IMR-90 (cell line): ENCODE data around the gene RNF144A. TPM values are rescaled to one million over a fixed set of nuclear protein-coding genes. Genes with fewer than 3 reads are reported as not detected.

Experiments used
- ATAC-seq: fragments of 200-7000 bp; cut with Tn5 transposase; 2 replicates; pipeline ENCODE4 v1.9.1; 2020; ENCODE audit warnings: low read depth, mild to moderate bottlenecking, moderate library complexity
- BruUV-seq: library from RNA; stranded (reverse); fragments of 400-500 nt; replicated peaks from 2 replicates; lab custom pipeline; 2021; lab: Mats Ljungman, UMichigan
- CTCF ChIA-PET: fragments of 300-600 bp; formaldehyde crosslinking; extraction: SDS; loops from one replicate; lab custom pipeline; 2021; ENCODE audit warnings: antibody characterized with exemption; lab: Yijun Ruan, JAX
- POLR2A ChIA-PET: fragments of 300-600 bp; sonication (Branson Sonifier 250); formaldehyde crosslinking; loops from one replicate; lab custom pipeline; 2022; ENCODE audit warnings: antibody characterized with exemption; ENCODE audit not compliant: unreplicated experiment; lab: Charles Lee
- DNase-seq: peaks from one replicate; pipeline ENCODE4 v3.0.0; 2013
- H2AFZ ChIP-seq: replicated peaks from 2 replicates; pipeline ENCODE3; 2013; ENCODE audit warnings: low read length, mild to moderate bottlenecking; ENCODE audit not compliant: poor library complexity
- H2AK5ac ChIP-seq: 2 replicates; pipeline ENCODE4 v1.6.1; 2013; ENCODE audit warnings: low read depth, low read length, inconsistent platforms
- H2AK9ac ChIP-seq: replicated peaks from 2 replicates; pipeline ENCODE3; 2013; ENCODE audit warnings: mild to moderate bottlenecking, low read depth, low read length, moderate library complexity; ENCODE audit not compliant: poor library complexity
- H2BK120ac ChIP-seq: 2 replicates; pipeline ENCODE4 v1.6.1; 2013; ENCODE audit warnings: low read depth, low read length, inconsistent platforms
- H2BK15ac ChIP-seq: 3 replicates; pipeline ENCODE4 v1.6.1; 2013; ENCODE audit warnings: low read depth, low read length, inconsistent platforms
- H2BK20ac ChIP-seq: 2 replicates; pipeline ENCODE4 v1.6.1; 2013; ENCODE audit warnings: low read depth, mild to moderate bottlenecking, inconsistent platforms, low read length, moderate library complexity
- H2BK5ac ChIP-seq: 2 replicates; pipeline ENCODE4 v1.6.1; 2013; ENCODE audit warnings: mild to moderate bottlenecking, low read depth, low read length, inconsistent platforms; ENCODE audit not compliant: poor library complexity, severe bottlenecking
- H3K14ac ChIP-seq: replicated peaks from 2 replicates; pipeline ENCODE4 v1.6.1; 2013; ENCODE audit warnings: low read depth, low read length, inconsistent platforms
- H3K18ac ChIP-seq: 2 replicates; pipeline ENCODE4 v1.6.1; 2013; ENCODE audit warnings: low read depth, low read length, control low read depth
- H3K23ac ChIP-seq: 2 replicates; pipeline ENCODE4 v1.6.1; 2013; ENCODE audit warnings: low read depth, low read length, inconsistent platforms
- H3K27ac ChIP-seq: 2 replicates; pipeline ENCODE4 v1.5.1; 2013; ENCODE audit warnings: mild to moderate bottlenecking, control low read depth, low read length; ENCODE audit not compliant: insufficient read depth
- H3K27me3 ChIP-seq: 2 replicates; pipeline ENCODE4 v1.6.1; 2013; ENCODE audit warnings: low read length; ENCODE audit not compliant: control insufficient read depth, insufficient read depth
- H3K36me3 ChIP-seq: 2 replicates; pipeline ENCODE4 v1.6.1; 2013; ENCODE audit warnings: low read length, mixed read lengths; ENCODE audit not compliant: control insufficient read depth, insufficient read depth
- H3K4ac ChIP-seq: 2 replicates; pipeline ENCODE4 v1.6.1; 2013; ENCODE audit warnings: low read depth, low read length, inconsistent platforms
- H3K4me1 ChIP-seq: 2 replicates; pipeline ENCODE4 v1.6.1; 2013; ENCODE audit warnings: low read length, mixed read lengths; ENCODE audit not compliant: control insufficient read depth, insufficient read depth
- H3K4me2 ChIP-seq: 2 replicates; pipeline ENCODE4 v1.6.1; 2013; ENCODE audit warnings: low read depth, mild to moderate bottlenecking, control low read depth, low read length, moderate library complexity
- H3K4me3 ChIP-seq: 2 replicates; pipeline ENCODE4 v1.5.1; 2013; ENCODE audit warnings: low read depth, mild to moderate bottlenecking, control low read depth, low read length, moderate library complexity; ENCODE audit not compliant: insufficient read depth
- H3K56ac ChIP-seq: 2 replicates; pipeline ENCODE4 v1.6.1; 2013; ENCODE audit warnings: low read length, inconsistent platforms; ENCODE audit not compliant: insufficient read depth; ENCODE audit errors: extremely low read depth
- H3K79me1 ChIP-seq, 2 experiments: 2 replicates each; pipeline ENCODE4 v1.6.1; 2013; ENCODE audit warnings: low read length in 2 of 2, inconsistent platforms in 1 of 2, low read depth in 1 of 2
- H3K9ac ChIP-seq: 2 replicates; pipeline ENCODE4 v1.6.1; 2013; ENCODE audit warnings: low read depth, low read length, control low read depth
- H3K9me1 ChIP-seq: 2 replicates; pipeline ENCODE4 v1.6.1; 2013; ENCODE audit warnings: low read length, inconsistent platforms; ENCODE audit not compliant: insufficient read depth
- H3K9me3 ChIP-seq: 2 replicates; pipeline ENCODE4 v1.6.1; 2013; ENCODE audit warnings: low read length; ENCODE audit not compliant: control insufficient read depth, insufficient read depth
- H4K20me1 ChIP-seq: 2 replicates; pipeline ENCODE4 v1.6.1; 2013; ENCODE audit warnings: low read length, inconsistent platforms; ENCODE audit not compliant: insufficient read depth
- H4K5ac ChIP-seq: 2 replicates; pipeline ENCODE4 v1.6.1; 2013; ENCODE audit warnings: mild to moderate bottlenecking, low read depth, low read length, control low read depth
- H4K8ac ChIP-seq, 2 experiments: 2 replicates each; pipeline ENCODE4 v1.6.1; 2013; ENCODE audit warnings: low read depth in 2 of 2, low read length in 2 of 2, control low read depth in 1 of 2, inconsistent platforms in 1 of 2
- H4K91ac ChIP-seq: 2 replicates; pipeline ENCODE4 v1.6.1; 2013; ENCODE audit warnings: low read depth, low read length, inconsistent platforms; ENCODE audit not compliant: insufficient read depth
- BHLHE40 ChIP-seq: fragments of 150-350 bp; IDR thresholded peaks from 2 replicates; pipeline ENCODE4 v1.6.1; 2016; ENCODE audit warnings: mild to moderate bottlenecking, low read depth, low read length
- CEBPB ChIP-seq: IDR thresholded peaks from 2 replicates; pipeline ENCODE4 v1.6.1; 2012; ENCODE audit warnings: low read depth, low read length, improper control_type of control experiment
- CHD1 ChIP-seq: IDR thresholded peaks from 2 replicates; pipeline ENCODE4 v1.6.1; 2012; ENCODE audit warnings: low read depth, low read length, improper control_type of control experiment
- CTCF ChIP-seq: conservative IDR thresholded peaks from 2 replicates; pipeline ENCODE4 v1.5.1; 2012; ENCODE audit warnings: mild to moderate bottlenecking, low read depth, low read length, improper control_type of control experiment
- ELK1 ChIP-seq: fragments of 150-350 bp; IDR thresholded peaks from 2 replicates; pipeline ENCODE4 v1.6.1; 2016; ENCODE audit warnings: low read depth, mild to moderate bottlenecking, low read length, moderate library complexity, borderline replicate concordance
- FOS ChIP-seq: fragments of 150-350 bp; IDR thresholded peaks from 2 replicates; pipeline ENCODE4 v1.6.1; 2016; ENCODE audit warnings: low read depth, low read length
- MAFK ChIP-seq: IDR thresholded peaks from 2 replicates; pipeline ENCODE4 v1.6.1; 2012; ENCODE audit warnings: low read depth, low read length, improper control_type of control experiment
- MAZ ChIP-seq: IDR thresholded peaks from 2 replicates; pipeline ENCODE4 v1.6.1; 2012; ENCODE audit warnings: low read depth, mild to moderate bottlenecking, low read length, improper control_type of control experiment, moderate library complexity, borderline replicate concordance
- MXI1 ChIP-seq: IDR thresholded peaks from 2 replicates; pipeline ENCODE4 v1.6.1; 2012; ENCODE audit warnings: low read depth, mild to moderate bottlenecking, low read length, moderate library complexity, borderline replicate concordance
- NFE2L2 ChIP-seq: fragments of 150-350 bp; IDR thresholded peaks from 2 replicates; pipeline ENCODE4 v1.6.1; 2016; ENCODE audit warnings: low read depth, mild to moderate bottlenecking, low read length
- POLR2A ChIP-seq: IDR thresholded peaks from 2 replicates; pipeline ENCODE4 v1.6.1; 2012; ENCODE audit warnings: mild to moderate bottlenecking, low read depth, low read length
- RAD21 ChIP-seq: IDR thresholded peaks from 2 replicates; pipeline ENCODE4 v1.6.1; 2012; ENCODE audit warnings: low read length, improper control_type of control experiment
- RCOR1 ChIP-seq: IDR thresholded peaks from 2 replicates; pipeline ENCODE4 v1.6.1; 2012; ENCODE audit warnings: mild to moderate bottlenecking, low read length, improper control_type of control experiment; ENCODE audit not compliant: insufficient replicate concordance
- RFX5 ChIP-seq: IDR thresholded peaks from 2 replicates; pipeline ENCODE4 v1.8.0; 2012; ENCODE audit warnings: low read depth, mild to moderate bottlenecking, low read length, moderate library complexity
- SMC3 ChIP-seq: fragments of 150-350 bp; IDR thresholded peaks from 2 replicates; pipeline ENCODE4 v1.6.1; 2016; ENCODE audit warnings: low read depth, mild to moderate bottlenecking, antibody characterized with exemption, low read length, moderate library complexity
- USF2 ChIP-seq: fragments of 150-350 bp; IDR thresholded peaks from 2 replicates; pipeline ENCODE4 v1.6.1; 2017; ENCODE audit warnings: mild to moderate bottlenecking, antibody characterized with exemption, low read length, low read depth
- dilution Hi-C: fragments of 300-500 bp; cut with HindIII; formaldehyde crosslinking; loops from one replicate; pipeline ENCODE4 v1.14.3; 2018; ENCODE audit warnings: low sequenced_read_pairs; ENCODE audit not compliant: unreplicated experiment
- in situ Hi-C: fragments of 300-500 bp; cut with MboI; formaldehyde crosslinking; loops from 3 replicates; pipeline ENCODE4 v1.14.3; 2019; ENCODE audit warnings: low sequenced_read_pairs, inconsistent platforms, mixed read lengths
- intact Hi-C: fragments of 100-400 bp; cut with micrococcal nuclease; formaldehyde crosslinking; loops from 2 replicates; pipeline ENCODE4 v1.10.0; 2022
- polyA plus RNA-seq, 3 experiments: library from polyadenylated mRNA; depleted of rRNA; stranded (reverse); fragments of >200 nt; gene quantifications; 2 replicates each; pipeline ENCODE4 v1.2.3, GENCODE V29; 2012; ENCODE audit warnings: low replicate concordance in 1 of 3
- total RNA-seq: library from RNA; depleted of rRNA; stranded (reverse); fragments of >200 nt; gene quantifications from 2 replicates; pipeline ENCODE4 v1.2.3, GENCODE V29; 2012

RNF144A gene
- total and polyA plus RNA-seq, 2 of the 4 experiments (the other 2 are of a cell fraction), result 0.18 to 0.26 TPM

GRCh38 chr2:6945821-6946220 lies 28.6 kb downstream of the RNF144A start:
- no peak overlapping the region for H3K14ac ChIP-seq
- TF ChIP-seq RAD21 (no peak), RFX5 (no peak), SMC3 (no peak), FOS (no peak), MXI1 (no peak), MAFK (no peak), BHLHE40 (no peak), CTCF (no peak), POLR2A (no peak), NFE2L2 (no peak), CEBPB (no peak), CHD1 (no peak), MAZ (no peak), RCOR1 (no peak), ELK1 (no peak), USF2 (no peak)
- in situ Hi-C loops (no loop called here), dilution Hi-C loops (no loop called here), intact Hi-C loops (no loop called here)
- no peak overlapping the region for H3K4me2 ChIP-seq
- no peaks in the 10 kb centered on the region for H3K79me1 ChIP-seq
- no peaks in the 10 kb centered on the region for H3K9me3 ChIP-seq
- no peak overlapping the region for H3K18ac ChIP-seq
- no peaks in the 10 kb centered on the region for H3K4me1 ChIP-seq
- no peak overlapping the region for H3K23ac ChIP-seq
- H2BK120ac ChIP-seq, result no peak overlapping the region
- H3K4me3 ChIP-seq, result no peak overlapping the region
- no peak overlapping the region for H2BK5ac ChIP-seq
- H2AK9ac ChIP-seq, result no peak overlapping the region
- no peaks in the 10 kb centered on the region for H4K20me1 ChIP-seq
- ChIA-PET CTCF (no interaction called here), POLR2A (no interaction called here)
- no peak overlapping the region for H4K8ac ChIP-seq
- peaks cover 9% of the 10 kb centered on the region for H3K27me3 ChIP-seq
- H3K36me3 ChIP-seq, result no peaks in the 10 kb centered on the region
- H2AK5ac ChIP-seq, result no peak overlapping the region
- no peak overlapping the region for H4K91ac ChIP-seq
- ATAC-seq (no peak), DNase-seq (no peak)
- H3K9me1 ChIP-seq, result no peaks in the 10 kb centered on the region; the same call in 1 of the 2 replicates
- H4K5ac ChIP-seq, result no peak overlapping the region
- no peak overlapping the region for H2BK15ac ChIP-seq
- H3K9ac ChIP-seq, result no peak overlapping the region
- no peak overlapping the region for H3K27ac ChIP-seq
- no peak overlapping the region for H2BK20ac ChIP-seq
- H2AFZ ChIP-seq, result no peak overlapping the region
- no peak overlapping the region for H3K56ac ChIP-seq
- no TSS peak for BruUV-seq
- no peak overlapping the region for H3K4ac ChIP-seq
